ENCODE measurements around the gene CRYBA4.

CRYBA4 gene

GRCh38 chr22:26629988-26630761 lies 8.4 kb downstream of the CRYBA4 start:
- Histone ChIP-seq H4K20me1 (ENCODE audit: insufficient read depth, low read length) (no peaks in the 10 kb centered on the region), H3K27me3 (ENCODE audit: low read depth, low read length) (peaks cover 12% of the 10 kb centered on the region), H3K9ac (ENCODE audit: low read length) (no peak overlapping the region), H3K4me2 (ENCODE audit: low read length) (no peak overlapping the region), H3K79me2 (ENCODE audit: low read length) (no peaks in the 10 kb centered on the region), H3K36me3 (replicated peaks; ENCODE audit: low read depth, low read length) (no peaks in the 10 kb centered on the region), H3K4me3 (ENCODE audit: low read length) (no peak overlapping the region), H2AFZ (ENCODE audit: low read depth, low read length) (no peak overlapping the region), H3K9me3 (ENCODE audit: insufficient read depth, low read length) (no peaks in the 10 kb centered on the region), H3K27ac (ENCODE audit: low read length) (no peak overlapping the region), H3K4me1 (ENCODE audit: low read length) (no peaks in the 10 kb centered on the region)
- TF ChIP-seq EZH2phosphoT487 (IDR thresholded peaks at IDR 0.05; ENCODE audit: low read depth), result no peak
- TF ChIP-seq CTCF (IDR thresholded peaks at IDR 0.05; ENCODE audit: low read depth, low read length), result no peak

GRCh38 chr22:26631282-26631681 lies 9.5 kb downstream of the CRYBA4 start:
- TF ChIP-seq CTCF (IDR thresholded peaks at IDR 0.05; ENCODE audit: low read depth, low read length), result no peak
- TF ChIP-seq EZH2phosphoT487 (IDR thresholded peaks at IDR 0.05; ENCODE audit: low read depth), result no peak
- no peak overlapping the region for H3K9ac ChIP-seq (ENCODE audit: low read length)
- H3K79me2 ChIP-seq (ENCODE audit: low read length), result no peaks in the 10 kb centered on the region

GRCh38 chr22:26632422-26633155 lies 10.8 kb downstream of the CRYBA4 start:
- no peak overlapping the region for H3K9ac ChIP-seq (ENCODE audit: low read length)
- no peaks in the 10 kb centered on the region for H3K79me2 ChIP-seq (ENCODE audit: low read length)
- no peak overlapping the region for H2AFZ ChIP-seq (ENCODE audit: low read depth, low read length)
- H3K27me3 ChIP-seq (ENCODE audit: low read depth, low read length), result peaks cover 9% of the 10 kb centered on the region
- H3K36me3 ChIP-seq (replicated peaks; ENCODE audit: low read depth, low read length), result no peaks in the 10 kb centered on the region
- no peaks in the 10 kb centered on the region for H4K20me1 ChIP-seq (ENCODE audit: insufficient read depth, low read length)
- H3K4me2 ChIP-seq (ENCODE audit: low read length), result no peak overlapping the region
- H3K4me3 ChIP-seq (ENCODE audit: low read length), result no peak overlapping the region
- H3K4me1 ChIP-seq (ENCODE audit: low read length), result no peaks in the 10 kb centered on the region
- H3K27ac ChIP-seq (ENCODE audit: low read length), result no peak overlapping the region
- no peaks in the 10 kb centered on the region for H3K9me3 ChIP-seq (ENCODE audit: insufficient read depth, low read length)
- TF ChIP-seq CTCF (IDR thresholded peaks at IDR 0.05; ENCODE audit: low read depth, low read length), result no peak
- TF ChIP-seq EZH2phosphoT487 (IDR thresholded peaks at IDR 0.05; ENCODE audit: low read depth), result no peak

More at GRCh38 chr22:26631282-26631681, 9.5 kb downstream of the CRYBA4 start:
- Histone ChIP-seq H3K27ac (ENCODE audit: low read length) (no peak overlapping the region), H3K27me3 (ENCODE audit: low read depth, low read length) (peaks cover 12% of the 10 kb centered on the region), H2AFZ (ENCODE audit: low read depth, low read length) (no peak overlapping the region), H3K36me3 (replicated peaks; ENCODE audit: low read depth, low read length) (no peaks in the 10 kb centered on the region), H3K4me2 (ENCODE audit: low read length) (no peak overlapping the region), H3K4me1 (ENCODE audit: low read length) (no peaks in the 10 kb centered on the region), H3K4me3 (ENCODE audit: low read length) (no peak overlapping the region), H3K9me3 (ENCODE audit: insufficient read depth, low read length) (no peaks in the 10 kb centered on the region), H4K20me1 (ENCODE audit: insufficient read depth, low read length) (no peaks in the 10 kb centered on the region)

- no peaks in the 10 kb centered on the region for H3K4me1 ChIP-seq (ENCODE audit: low read length)
Measured at GRCh38 chr22:26634189-26634588, 12.4 kb downstream of the CRYBA4 start.

More at GRCh38 chr22:26634189-26634588, 12.4 kb downstream of the CRYBA4 start:
- Histone ChIP-seq H3K27me3 (ENCODE audit: low read depth, low read length) (peaks cover 12% of the 10 kb centered on the region), H3K27ac (ENCODE audit: low read length) (no peak overlapping the region), H3K4me2 (ENCODE audit: low read length) (no peak overlapping the region), H3K9me3 (ENCODE audit: insufficient read depth, low read length) (no peaks in the 10 kb centered on the region), H3K36me3 (replicated peaks; ENCODE audit: low read depth, low read length) (no peaks in the 10 kb centered on the region), H3K4me3 (ENCODE audit: low read length) (no peak overlapping the region), H4K20me1 (ENCODE audit: insufficient read depth, low read length) (no peaks in the 10 kb centered on the region), H3K79me2 (ENCODE audit: low read length) (no peaks in the 10 kb centered on the region), H3K9ac (ENCODE audit: low read length) (no peak overlapping the region), H2AFZ (ENCODE audit: low read depth, low read length) (no peak overlapping the region)
- no peak for TF ChIP-seq CTCF (IDR thresholded peaks at IDR 0.05; ENCODE audit: low read depth, low read length)
- TF ChIP-seq EZH2phosphoT487 (IDR thresholded peaks at IDR 0.05; ENCODE audit: low read depth), result no peak

Data from OCI-LY3 (cell line).